Bone marrow (tissue), 2 donors: ENCODE results near the gene TNNI3K.

Experiments used
- DNase-seq, 2 donors: peaks; one replicate each; lab custom pipeline; 2025; lab: John Stamatoyannopoulos, UW

The TNNI3K gene

DNA sequence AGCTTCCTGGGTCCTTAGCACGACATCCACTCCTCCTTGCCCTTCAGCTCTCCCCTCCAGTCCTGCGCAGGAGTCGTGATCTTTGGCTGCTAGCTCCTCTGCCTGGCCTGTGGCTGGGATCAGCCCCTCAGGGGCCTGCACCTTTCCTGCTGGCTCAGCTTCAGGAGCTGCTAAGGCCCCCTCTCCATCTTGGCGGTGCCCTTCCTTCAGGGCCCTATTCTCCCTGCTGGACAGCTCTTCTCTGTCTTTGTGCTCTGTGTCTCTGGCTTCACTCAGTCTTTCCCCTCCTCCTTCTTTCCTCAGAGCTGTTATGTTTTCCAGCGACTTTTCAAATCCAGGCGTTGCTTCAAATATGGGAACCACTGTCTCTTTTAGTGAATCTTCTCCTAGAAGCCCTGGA, 336.7 kb downstream of the TNNI3K start:
- DNase-seq, result no peak

DNA sequence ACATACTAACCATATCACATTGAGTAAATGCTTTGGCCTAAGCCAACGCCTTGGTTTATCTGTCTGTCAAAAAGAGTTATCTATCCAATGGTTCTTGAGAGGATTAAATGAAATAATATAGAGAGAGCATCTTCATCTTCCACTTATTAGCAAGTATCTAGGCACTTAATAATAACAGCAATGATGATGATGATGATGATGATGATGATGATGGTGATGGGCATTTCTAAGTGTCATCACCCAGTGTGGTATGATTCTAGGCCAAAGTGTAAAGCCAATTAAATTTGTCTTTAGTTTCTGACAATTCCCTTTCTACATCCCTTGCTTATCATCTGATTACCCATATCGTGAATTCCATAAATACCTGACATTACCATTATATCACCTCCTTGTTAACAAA, 342.9 kb downstream of the TNNI3K start:
- DNase-seq, result no peak

DNA sequence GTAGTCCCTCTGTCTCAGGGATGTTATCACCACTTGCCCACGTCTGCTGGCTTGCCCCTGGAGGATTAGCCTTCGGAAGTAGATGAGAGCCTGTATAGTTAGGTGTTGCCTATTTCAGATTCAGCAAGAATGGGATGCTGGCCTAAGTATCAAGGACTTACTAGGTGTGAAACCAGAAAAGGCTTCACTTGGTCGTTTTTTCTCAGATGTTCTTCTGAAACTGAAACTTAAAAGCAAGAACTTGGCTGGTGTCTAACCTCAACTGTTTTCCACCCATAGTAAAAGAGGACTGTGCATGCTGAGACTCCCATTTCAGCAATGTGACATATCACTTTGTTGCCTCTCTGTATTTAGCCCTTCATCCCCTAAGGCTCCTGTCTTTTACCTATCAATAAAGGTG, 344.2 kb downstream of the TNNI3K start:
- DNase-seq, result no peak

DNA sequence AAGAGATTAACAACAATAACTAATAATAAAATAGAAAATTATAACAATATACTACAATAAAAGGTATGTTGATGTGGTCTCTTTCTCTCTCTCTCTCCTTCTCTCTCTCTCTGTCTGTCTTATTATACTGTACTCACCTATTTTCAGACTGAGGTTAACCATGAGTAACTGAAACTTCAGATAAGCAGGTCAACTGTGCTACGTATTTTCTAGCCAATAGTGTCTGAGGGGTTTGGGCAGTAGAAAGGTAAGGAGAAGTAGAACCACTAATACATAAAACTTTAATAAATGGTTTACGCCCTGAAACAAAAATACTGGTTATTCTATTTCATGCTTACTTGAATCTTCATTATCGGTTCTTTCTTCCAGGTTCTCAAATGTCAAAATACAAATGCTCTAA, 348.2 kb downstream of the TNNI3K start:
- no peak for DNase-seq

DNA sequence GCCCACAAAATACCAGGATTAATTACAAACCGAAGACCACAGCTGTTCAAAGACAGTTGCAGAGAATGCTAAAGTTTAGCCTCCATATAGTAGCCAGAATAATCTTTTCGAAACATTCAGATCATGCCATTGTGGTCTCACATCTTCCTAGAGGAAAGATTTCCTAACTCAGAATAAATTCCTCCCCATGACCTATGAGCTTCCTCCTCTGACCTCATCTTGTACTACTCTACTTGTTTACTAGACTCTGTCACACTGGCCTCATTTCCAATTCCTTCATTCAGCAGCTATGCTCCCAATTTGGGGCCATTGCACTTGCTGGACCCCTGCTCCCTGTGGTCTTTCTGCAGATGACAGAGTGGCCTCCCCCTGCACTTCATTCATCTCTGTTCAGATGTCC, 349.0 kb downstream of the TNNI3K start:
- DNase-seq, result no peak

DNA sequence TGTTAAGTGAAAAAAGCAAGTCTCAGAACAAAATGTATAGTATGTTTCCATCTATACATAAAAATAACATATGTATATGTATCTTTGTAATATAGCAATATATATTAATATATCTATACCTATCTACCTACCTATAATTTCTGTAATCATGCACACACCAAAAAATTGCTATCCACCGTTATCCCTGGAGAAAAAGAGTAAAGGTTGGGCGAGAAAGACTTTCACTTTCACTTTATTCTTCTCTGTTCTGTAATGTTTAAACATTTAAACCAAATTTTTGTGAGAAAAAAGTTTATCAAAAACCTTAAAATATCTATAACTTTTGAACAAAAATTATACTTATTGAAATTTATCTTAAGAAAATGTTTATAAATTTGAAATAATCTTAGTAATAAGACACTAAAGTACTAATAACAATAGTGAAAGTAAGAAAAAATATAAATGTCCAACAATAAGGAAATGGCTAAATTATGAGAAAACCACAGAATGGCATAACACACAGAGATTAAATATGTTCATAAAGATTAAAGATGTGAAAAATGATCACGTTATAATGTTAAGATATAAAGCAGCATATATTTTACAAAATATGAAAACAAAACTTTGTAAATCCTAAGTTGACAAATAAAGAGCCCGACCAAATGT, 351.2 kb downstream of the TNNI3K start:
- DNase-seq, result no peak

DNA sequence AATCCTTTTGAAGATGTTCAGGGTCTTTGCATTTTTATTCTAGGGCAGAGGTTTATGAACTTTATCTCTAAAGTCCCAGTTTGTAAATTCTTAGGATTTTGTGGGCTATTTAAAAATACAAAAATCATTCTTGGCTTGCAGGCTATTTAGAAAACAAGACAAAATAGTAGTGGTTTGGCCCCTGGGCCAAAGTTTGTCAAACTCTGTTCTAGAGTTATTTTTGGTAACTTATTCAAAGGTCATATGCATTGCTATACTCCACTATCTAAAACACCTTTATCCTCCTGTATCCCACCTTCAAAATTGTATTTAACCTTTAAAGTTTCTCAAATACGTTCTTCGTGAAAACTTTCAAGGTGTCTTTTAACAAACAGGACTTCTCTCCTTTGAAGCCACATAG, 352.7 kb downstream of the TNNI3K start:
- DNase-seq, result no peak

DNA sequence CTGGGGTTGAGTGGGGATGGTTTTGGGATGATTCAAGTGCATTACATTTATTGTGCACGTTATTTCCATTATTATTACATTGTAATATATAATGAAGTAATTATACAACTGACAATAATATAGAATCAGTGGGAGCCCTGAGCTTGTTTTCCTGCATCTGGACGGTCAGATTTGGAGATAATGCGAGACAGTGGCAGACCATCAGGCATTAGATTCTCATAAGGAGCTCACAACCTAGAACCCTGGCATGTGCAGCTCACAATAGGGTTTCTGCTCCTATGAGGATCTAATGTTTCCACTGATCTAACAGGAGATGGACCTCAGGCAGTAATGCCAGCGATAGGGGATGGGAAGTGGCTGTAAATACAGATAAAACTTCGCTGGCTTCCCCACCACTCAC, 355.1 kb downstream of the TNNI3K start:
- no peak for DNase-seq

DNA sequence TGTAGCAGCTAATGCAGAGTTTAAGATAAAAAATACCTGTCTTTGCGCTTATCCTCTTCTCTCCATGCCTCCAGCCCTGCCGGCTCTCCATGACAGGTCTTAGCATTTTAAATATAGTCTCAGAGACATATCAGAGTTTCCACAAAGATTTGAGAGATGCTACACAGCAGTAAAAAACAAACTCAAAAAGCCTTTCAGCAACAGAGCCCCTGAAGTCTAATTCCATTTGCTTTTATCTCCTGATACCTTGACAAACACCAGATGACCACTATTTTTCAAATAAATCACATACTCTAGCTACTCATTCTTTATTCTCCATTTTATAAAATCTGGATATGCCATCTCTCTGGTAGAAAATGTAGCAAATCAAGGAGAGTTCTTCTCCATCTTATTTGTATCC, 356.8 kb downstream of the TNNI3K start:
- no peak for DNase-seq

DNA sequence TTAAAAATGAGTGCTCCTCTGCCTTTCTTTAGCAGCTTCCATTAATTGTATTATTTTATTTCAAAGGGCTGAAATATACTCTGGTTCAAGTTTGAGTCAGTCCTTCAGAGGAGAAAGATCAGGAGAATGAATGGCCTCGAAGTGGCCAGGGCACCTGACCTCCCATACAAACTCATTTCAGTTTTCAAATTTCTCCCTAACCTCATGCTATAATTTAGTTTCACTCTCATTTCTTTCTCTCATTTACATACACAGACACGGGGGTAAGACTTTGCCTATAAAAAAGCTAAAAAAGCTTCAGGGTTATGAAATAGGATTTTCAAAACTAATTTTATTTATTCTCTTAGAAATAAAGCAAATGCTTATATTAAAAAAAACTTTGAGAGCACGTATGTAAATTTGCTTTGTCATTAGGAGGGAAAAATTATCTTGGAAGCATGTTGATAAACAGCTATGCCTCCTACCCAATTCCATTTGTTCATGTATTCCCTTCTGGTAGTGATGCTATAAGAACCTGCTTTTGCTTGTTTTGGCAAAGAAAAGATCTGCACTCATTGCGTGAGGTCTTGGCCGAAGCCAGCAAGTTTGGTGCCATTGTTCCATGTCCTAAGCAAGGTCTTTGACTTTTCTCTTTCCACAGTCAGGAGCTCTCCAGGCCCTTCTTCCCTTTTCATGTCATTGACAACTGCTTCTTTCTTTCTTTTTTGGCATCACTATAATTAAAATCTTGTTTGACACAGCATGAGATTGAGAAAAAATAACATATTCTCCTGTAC, 357.6 kb downstream of the TNNI3K start:
- DNase-seq, result no peak
